Heart left ventricle (tissue), 13 donors: ENCODE measurements around the gene PARD3.
"Not testable (repeated sequence)": the region's sequence is repeated elsewhere in the genome, so short reads cannot be mapped to it uniquely, and the experiment has no call there.

Experiments
- POLR2A ChIP-seq, 2 donors: fragments of 450-650 bp; IDR thresholded peaks; one replicate each; pipeline ENCODE4 v1.6.1; 2017; ENCODE audit warnings: antibody characterized with exemption in 2 of 2, mild to moderate bottlenecking in 2 of 2, moderate library complexity in 2 of 2
- TF ChIP-seq, protein P1 (sequence below), 12 donors: fragments of 200-600 bp; sonication (generic) in 4 of 12; IDR thresholded peaks; one replicate each; pipeline versions ENCODE4 v1.5.0 to v1.8.0; 2018 to 2022; ENCODE audit warnings: antibody characterized with exemption in 12 of 12, mild to moderate bottlenecking in 5 of 12
- donor health status: ischemic (EF 13 %, LVEDD 7.1; RV severe dilation, severe dysfunction).
- donor health status: DM: no; HTN: yes; CAD: no.
- donor health status: DM: no; HTN: no; CAD: no.
- donor health status: ischemic (EF 25% LVEDD 6.9; RV normal size, moderate dysfunction).
- donor health status: ischemic (EF 25% LVEDD 5.7; RV mildly dilated, moderate dysfunction).
- donor health status: ischemic (EF 35%, LVEDD 5.7; RV mildly dilated, moderate dysfunction).
- donor health status: nonischemic (EF 11% LVEDD 7.7; RV severe dilation, severe dysfunction).
- donor health status: DM: yes; HTN: yes; CAD: no.
- donor health status: PGD.
- donor health status: ischemic (EF 29% LVEDD 5.4; RV normal size, mild dysfunction).
- donor health status: nonischemic (EF 23%, LVEDD 6.1; RV moderate dilation, normal function).

- TF ChIP-seq, protein P1, sequence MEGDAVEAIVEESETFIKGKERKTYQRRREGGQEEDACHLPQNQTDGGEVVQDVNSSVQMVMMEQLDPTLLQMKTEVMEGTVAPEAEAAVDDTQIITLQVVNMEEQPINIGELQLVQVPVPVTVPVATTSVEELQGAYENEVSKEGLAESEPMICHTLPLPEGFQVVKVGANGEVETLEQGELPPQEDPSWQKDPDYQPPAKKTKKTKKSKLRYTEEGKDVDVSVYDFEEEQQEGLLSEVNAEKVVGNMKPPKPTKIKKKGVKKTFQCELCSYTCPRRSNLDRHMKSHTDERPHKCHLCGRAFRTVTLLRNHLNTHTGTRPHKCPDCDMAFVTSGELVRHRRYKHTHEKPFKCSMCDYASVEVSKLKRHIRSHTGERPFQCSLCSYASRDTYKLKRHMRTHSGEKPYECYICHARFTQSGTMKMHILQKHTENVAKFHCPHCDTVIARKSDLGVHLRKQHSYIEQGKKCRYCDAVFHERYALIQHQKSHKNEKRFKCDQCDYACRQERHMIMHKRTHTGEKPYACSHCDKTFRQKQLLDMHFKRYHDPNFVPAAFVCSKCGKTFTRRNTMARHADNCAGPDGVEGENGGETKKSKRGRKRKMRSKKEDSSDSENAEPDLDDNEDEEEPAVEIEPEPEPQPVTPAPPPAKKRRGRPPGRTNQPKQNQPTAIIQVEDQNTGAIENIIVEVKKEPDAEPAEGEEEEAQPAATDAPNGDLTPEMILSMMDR (IDR thresholded peaks at IDR 0.05): not testable (repeated sequence)
- not testable (repeated sequence) for TF ChIP-seq POLR2A (IDR thresholded peaks at IDR 0.05)
Observed at GRCh38 chr10:34353530-34353929, 461.6 kb downstream of the PARD3 start.
